ENCODE data around the gene RACGAP1.

Gene RACGAP1

GRCh38 chr12:50056639-50056976, 31.3 kb upstream of the RACGAP1 start:
- no peak for DNase-seq (ENCODE audit: low spot score)

GRCh38 chr12:50055831-50056638, 30.7 kb upstream of the RACGAP1 start:
- DNase-seq (ENCODE audit: low spot score): peak; percentile 73

- no peak for DNase-seq (ENCODE audit: low spot score)
Measured at GRCh38 chr12:50053583-50053982, 28.3 kb upstream of the RACGAP1 start.

GRCh38 chr12:50052964-50053363, 27.7 kb upstream of the RACGAP1 start:
- DNase-seq (ENCODE audit: low spot score): no peak

GRCh38 chr12:50052544-50052943, 27.2 kb upstream of the RACGAP1 start:
- no peak for DNase-seq (ENCODE audit: low spot score)

- DNase-seq (ENCODE audit: low spot score): no peak
Measured at GRCh38 chr12:50051101-50051806, 26.0 kb upstream of the RACGAP1 start.

- no peak for DNase-seq (ENCODE audit: low spot score)
Measured at GRCh38 chr12:50050410-50051098, 25.3 kb upstream of the RACGAP1 start.

GRCh38 chr12:50050119-50050385, 24.8 kb upstream of the RACGAP1 start:
- no peak for DNase-seq (ENCODE audit: low spot score)

- DNase-seq (ENCODE audit: low spot score): no peak
Measured at GRCh38 chr12:50049254-50050118, 24.2 kb upstream of the RACGAP1 start.

GRCh38 chr12:50047693-50048250, 22.5 kb upstream of the RACGAP1 start:
- DNase-seq (ENCODE audit: low spot score): no peak

- no peak for DNase-seq (ENCODE audit: low spot score)
Measured at GRCh38 chr12:50043854-50044253, 18.6 kb upstream of the RACGAP1 start.

- DNase-seq (ENCODE audit: low spot score): no peak
Measured at GRCh38 chr12:50043308-50043707, 18.0 kb upstream of the RACGAP1 start.

GRCh38 chr12:50042693-50043092, 17.4 kb upstream of the RACGAP1 start:
- DNase-seq (ENCODE audit: low spot score): no peak

- DNase-seq (ENCODE audit: low spot score): no peak
Measured at GRCh38 chr12:50041962-50042361, 16.7 kb upstream of the RACGAP1 start.

GRCh38 chr12:50041062-50041860, 16.0 kb upstream of the RACGAP1 start:
- DNase-seq (ENCODE audit: low spot score): no peak

GRCh38 chr12:50040657-50041056, 15.4 kb upstream of the RACGAP1 start:
- no peak for DNase-seq (ENCODE audit: low spot score)

GRCh38 chr12:50039151-50039835, 14.0 kb upstream of the RACGAP1 start:
- peak; percentile 80 for DNase-seq (ENCODE audit: low spot score)

- DNase-seq (ENCODE audit: low spot score): no peak
Measured at GRCh38 chr12:50038336-50038735, 13.0 kb upstream of the RACGAP1 start.

GRCh38 chr12:50032854-50033581, 7.7 kb upstream of the RACGAP1 start:
- DNase-seq (ENCODE audit: low spot score): peak; percentile 37

- no peak for DNase-seq (ENCODE audit: low spot score)
Measured at GRCh38 chr12:50032515-50032853, 7.2 kb upstream of the RACGAP1 start.

Data from globus pallidus (tissue), 1 donor.